ENCODE measurements around the gene DTNA.

GRCh38 chr18:34820360-34821065 is 110.4 kb downstream of the DTNA start:
- TF ChIP-seq, protein P1, sequence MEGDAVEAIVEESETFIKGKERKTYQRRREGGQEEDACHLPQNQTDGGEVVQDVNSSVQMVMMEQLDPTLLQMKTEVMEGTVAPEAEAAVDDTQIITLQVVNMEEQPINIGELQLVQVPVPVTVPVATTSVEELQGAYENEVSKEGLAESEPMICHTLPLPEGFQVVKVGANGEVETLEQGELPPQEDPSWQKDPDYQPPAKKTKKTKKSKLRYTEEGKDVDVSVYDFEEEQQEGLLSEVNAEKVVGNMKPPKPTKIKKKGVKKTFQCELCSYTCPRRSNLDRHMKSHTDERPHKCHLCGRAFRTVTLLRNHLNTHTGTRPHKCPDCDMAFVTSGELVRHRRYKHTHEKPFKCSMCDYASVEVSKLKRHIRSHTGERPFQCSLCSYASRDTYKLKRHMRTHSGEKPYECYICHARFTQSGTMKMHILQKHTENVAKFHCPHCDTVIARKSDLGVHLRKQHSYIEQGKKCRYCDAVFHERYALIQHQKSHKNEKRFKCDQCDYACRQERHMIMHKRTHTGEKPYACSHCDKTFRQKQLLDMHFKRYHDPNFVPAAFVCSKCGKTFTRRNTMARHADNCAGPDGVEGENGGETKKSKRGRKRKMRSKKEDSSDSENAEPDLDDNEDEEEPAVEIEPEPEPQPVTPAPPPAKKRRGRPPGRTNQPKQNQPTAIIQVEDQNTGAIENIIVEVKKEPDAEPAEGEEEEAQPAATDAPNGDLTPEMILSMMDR (optimal IDR thresholded peaks at IDR 0.05 in 1 of 3, IDR thresholded peaks at IDR 0.05 in 1 of 3, conservative IDR thresholded peaks at IDR 0.05 in 1 of 3; ENCODE audit: extremely low read depth in 1 of 3, insufficient read depth in 2 of 3, low read length in 3 of 3) = no peak
- TF ChIP-seq EZH2 (IDR thresholded peaks at IDR 0.05; ENCODE audit: low read length) = no peak
